Psoas muscle (tissue), 8 donors: ENCODE results near the gene MED23. TPM values are rescaled to one million over a fixed set of nuclear protein-coding genes. Genes with fewer than 3 reads are reported as not detected.

ENCODE experiments used
- ATAC-seq, 4 donors: fragments of 200-7000 bp; cut with Tn5 transposase; one replicate each; pipeline ENCODE4 v1.9.1; 2020; ENCODE audit warnings: moderate library complexity in 3 of 4, mild to moderate bottlenecking in 2 of 4
- DNase-seq, 2 donors: peaks; one replicate each; pipeline ENCODE4 v3.0.0-alpha.2; 2020
- H3K27ac ChIP-seq: fragments of 200-600 bp; one replicate; pipeline ENCODE4 v1.8.0; 2022
- H3K27me3 ChIP-seq, 3 donors: fragments of 200-600 bp in 1 of 3; one replicate each; pipeline versions ENCODE4 v1.6.1 to v1.8.0; 2013 to 2022; ENCODE audit warnings: low read length in 2 of 3, mild to moderate bottlenecking in 2 of 3, moderate library complexity in 1 of 3; ENCODE audit not compliant: insufficient read depth in 3 of 3
- H3K36me3 ChIP-seq, 2 donors: fragments of 200-600 bp in 1 of 2; one replicate each; pipeline versions ENCODE4 v1.6.1 to v1.8.0; 2013 to 2022; ENCODE audit warnings: low read depth in 1 of 2, mild to moderate bottlenecking in 1 of 2, moderate library complexity in 1 of 2; ENCODE audit not compliant: insufficient read depth in 1 of 2
- H3K4me1 ChIP-seq: fragments of 200-600 bp; one replicate; pipeline ENCODE4 v1.8.0; 2022
- H3K4me3 ChIP-seq: fragments of 200-600 bp; one replicate; pipeline ENCODE4 v1.8.0; 2022; ENCODE audit warnings: mild to moderate bottlenecking
- H3K9me3 ChIP-seq: fragments of 200-600 bp; one replicate; pipeline ENCODE4 v1.8.0; 2022
- WGBS, 3 donors: extraction: QIAGEN DNeasy Blood & Tissue Kit; methylation state at CpG; one replicate each; pipeline versions ENCODE4 v1.1.6 to v1.1.7; 2013; 5-methylcytosine and 5-hydroxymethylcytosine counted together
- intact Hi-C, 2 donors: fragments of 100-400 bp; cut with DNase I; formaldehyde crosslinking; loops; one replicate each; pipeline versions ENCODE4 v1.11.0 to v1.14.2; 2022
- polyA plus RNA-seq, 3 donors: library from polyadenylated mRNA; stranded (reverse); fragments of 200-250 nt; gene quantifications; one replicate each; pipeline ENCODE4 v1.2.3, GENCODE V29; 2013
- total RNA-seq, 4 donors: library from RNA; stranded (reverse); fragmentation: NEBNext Ultra II Directional in 2 of 4; extraction: Animal tissue kit (Norgen Biotek cat#: 25700) in 2 of 4; gene quantifications; one replicate each; pipeline versions ENCODE4 v1.2.1 to v1.2.4, GENCODE V29; 2021 to 2023
- TF ChIP-seq, protein P1 (sequence below): fragments of 200-600 bp; IDR thresholded peaks from one replicate; pipeline ENCODE4 v1.8.0; 2022; ENCODE audit warnings: antibody characterized with exemption
- donor health status: healthy with polysubstance abuse.
- donor health status: DM: no; HTN: no; CAD: no; lungs with moderate emphysema.
- donor health status: Bipolar disorder and iron deficiency.
- donor health status: healthy.
- donor health status: DM: yes; HTN: yes; CAD: no.
- donor health status: DM: no; HTN: no; CAD: no.
- donor health status: DM: no; HTN: no; CAD: no.
- donor health status: DM: yes; HTN: yes; CAD: no.

Gene MED23
- total and polyA plus RNA-seq, 7 donors = 4.2 to 11.2 (median 8.0) TPM

DNA sequence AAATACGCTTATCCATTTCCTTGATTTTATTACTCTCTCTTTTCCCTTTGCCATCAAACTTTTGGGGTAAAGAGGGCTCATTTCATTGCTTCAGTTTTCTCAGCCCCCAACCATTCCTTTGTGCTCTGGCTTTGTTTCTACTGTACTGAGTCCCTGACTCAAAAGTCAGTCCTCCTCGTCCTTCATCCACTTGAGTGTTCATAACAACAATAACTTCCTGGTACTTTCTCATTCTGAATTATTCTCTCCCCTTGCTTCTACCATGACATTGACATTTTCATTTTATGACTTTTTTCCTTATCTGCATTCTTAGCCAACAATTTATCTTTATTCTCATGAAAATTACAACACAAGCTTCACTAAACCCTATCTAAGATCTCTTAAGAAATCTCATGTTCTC, 10.0 kb upstream of the MED23 start:
- Histone ChIP-seq H3K4me3 (no peak overlapping the region), H3K27ac (no peak overlapping the region), H3K27me3 (no peaks in the 10 kb centered on the region), H3K9me3 (no peaks in the 10 kb centered on the region), H3K4me1 (no peaks in the 10 kb centered on the region), H3K36me3 (no peaks in the 10 kb centered on the region)
- TF ChIP-seq, protein P1, sequence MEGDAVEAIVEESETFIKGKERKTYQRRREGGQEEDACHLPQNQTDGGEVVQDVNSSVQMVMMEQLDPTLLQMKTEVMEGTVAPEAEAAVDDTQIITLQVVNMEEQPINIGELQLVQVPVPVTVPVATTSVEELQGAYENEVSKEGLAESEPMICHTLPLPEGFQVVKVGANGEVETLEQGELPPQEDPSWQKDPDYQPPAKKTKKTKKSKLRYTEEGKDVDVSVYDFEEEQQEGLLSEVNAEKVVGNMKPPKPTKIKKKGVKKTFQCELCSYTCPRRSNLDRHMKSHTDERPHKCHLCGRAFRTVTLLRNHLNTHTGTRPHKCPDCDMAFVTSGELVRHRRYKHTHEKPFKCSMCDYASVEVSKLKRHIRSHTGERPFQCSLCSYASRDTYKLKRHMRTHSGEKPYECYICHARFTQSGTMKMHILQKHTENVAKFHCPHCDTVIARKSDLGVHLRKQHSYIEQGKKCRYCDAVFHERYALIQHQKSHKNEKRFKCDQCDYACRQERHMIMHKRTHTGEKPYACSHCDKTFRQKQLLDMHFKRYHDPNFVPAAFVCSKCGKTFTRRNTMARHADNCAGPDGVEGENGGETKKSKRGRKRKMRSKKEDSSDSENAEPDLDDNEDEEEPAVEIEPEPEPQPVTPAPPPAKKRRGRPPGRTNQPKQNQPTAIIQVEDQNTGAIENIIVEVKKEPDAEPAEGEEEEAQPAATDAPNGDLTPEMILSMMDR = no peak
- DNase-seq (no peak), ATAC-seq (no peak)
- WGBS, 3 donors = 82 to 90% (median 85%) methylated on average over 2 of the region's 2 CpGs
- intact Hi-C loops = no loop called here

DNA sequence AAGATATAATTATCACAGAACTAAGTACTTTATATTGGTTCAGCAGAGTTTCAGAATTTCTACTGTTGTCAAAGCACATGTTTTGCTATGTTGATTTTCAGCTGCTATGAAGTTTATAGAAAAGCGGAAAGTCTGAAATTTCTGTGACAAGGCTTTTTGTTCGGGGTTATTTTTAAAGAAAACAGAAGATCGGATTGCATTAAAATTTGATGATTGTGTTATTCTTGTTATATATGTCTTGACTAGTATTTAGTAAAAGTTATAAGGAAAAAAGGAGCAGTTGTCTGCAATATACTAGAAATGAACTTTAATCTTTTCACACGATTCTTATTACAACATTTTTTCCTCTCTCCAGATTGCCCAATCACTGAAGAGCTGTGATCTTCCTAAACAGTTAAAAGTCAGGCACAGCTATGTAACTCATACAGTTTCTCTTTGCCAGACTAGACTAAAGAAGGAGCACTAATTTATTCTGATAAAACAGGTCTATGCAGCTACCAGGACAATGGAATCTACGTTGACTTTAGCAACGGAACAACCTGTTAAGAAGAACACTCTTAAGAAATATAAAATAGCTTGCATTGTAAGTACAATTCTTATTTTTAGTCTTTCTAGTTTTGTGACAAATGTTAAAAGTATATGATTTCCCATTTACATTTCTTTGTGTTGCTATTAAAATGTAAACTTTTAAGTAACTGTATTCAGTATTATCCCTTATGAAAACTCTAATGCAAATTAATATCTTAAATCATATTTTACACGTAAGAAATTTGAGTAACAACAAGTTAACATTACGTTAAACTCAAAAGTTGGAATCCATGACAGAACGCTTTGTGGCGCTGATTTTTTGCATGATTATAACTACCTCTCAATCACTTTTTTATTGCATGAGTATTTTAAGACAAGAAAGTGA, 9.1 kb upstream of the MED23 start, which contains the start of gene ENPP3:
TSS of gene ENPP3 (plus strand) at position 423 of the 913 bp plus-strand sequence. CDS start at position 506, 83 bp downstream.
- Histone ChIP-seq H3K4me3 (no peak within 1 kb of the TSS), H3K4me1 (no peaks in the 10 kb centered on the region), H3K27ac (no peak within 1 kb of the TSS), H3K9me3 (no peaks in the 10 kb centered on the region), H3K36me3 (no peaks in the 10 kb centered on the region), H3K27me3 (no peaks in the 10 kb centered on the region)
- WGBS, 3 donors = 59 to 76% (median 69%) methylated on average over 10 of the region's 10 CpGs
- ATAC-seq = no peak
- intact Hi-C loops = no loop called here
- no peak for DNase-seq
- TF ChIP-seq, protein P1 = no peak

DNA sequence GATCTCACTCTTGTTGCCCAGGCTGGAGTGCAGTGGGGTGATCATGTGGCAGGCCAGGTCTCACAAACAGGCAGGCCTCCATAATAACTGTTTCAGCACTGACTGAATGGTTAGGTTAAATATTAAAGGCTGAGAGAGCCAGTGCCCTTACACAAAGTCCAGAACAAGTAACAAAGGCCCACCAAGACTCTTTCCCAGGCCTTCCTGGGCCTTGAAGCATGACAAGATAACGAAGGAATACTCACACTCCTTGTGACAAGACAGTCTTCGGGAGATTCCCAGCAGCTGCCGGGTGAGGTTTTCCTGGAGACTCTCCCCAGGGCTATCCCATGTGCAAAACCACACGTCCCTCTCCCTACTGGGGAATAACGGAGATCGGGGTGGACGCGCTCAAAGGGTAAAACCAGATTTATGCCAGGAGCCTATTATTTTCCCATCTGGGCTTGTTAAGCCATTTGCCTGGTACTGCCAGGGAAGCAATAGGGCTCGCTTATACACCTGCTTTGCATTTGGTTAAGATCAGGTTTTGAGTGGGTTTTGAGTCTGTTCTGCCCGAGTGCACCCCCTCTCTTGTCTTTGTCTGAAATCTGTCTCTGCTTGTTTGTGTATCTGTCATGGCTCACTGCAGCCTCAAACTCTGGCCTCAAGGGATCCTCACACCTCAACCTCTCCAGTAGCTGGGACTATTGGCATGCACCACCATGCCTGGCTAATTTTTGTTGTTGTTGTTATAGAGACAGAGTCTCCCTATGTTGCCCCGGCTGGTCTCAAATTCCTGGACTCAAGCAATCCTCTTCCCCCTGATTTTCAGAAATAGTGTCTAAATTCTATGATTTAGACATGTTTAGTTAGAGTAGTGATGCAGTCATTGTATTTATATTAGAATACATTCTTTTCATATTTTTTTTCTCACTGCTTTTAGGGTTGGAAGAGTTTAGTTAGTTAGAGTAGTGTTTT, 7.6 kb upstream of the MED23 start:
- ATAC-seq (no peak), DNase-seq (no peak)
- TF ChIP-seq, protein P1 = no peak
- Histone ChIP-seq H3K9me3 (no peaks in the 10 kb centered on the region), H3K36me3 (no peaks in the 10 kb centered on the region), H3K4me3 (no peak overlapping the region), H3K27ac (no peak overlapping the region), H3K27me3 (no peaks in the 10 kb centered on the region), H3K4me1 (no peaks in the 10 kb centered on the region)
- intact Hi-C loops = no loop called here
- 80 to 82% (median 82%) methylated on average over 11 of the region's 11 CpGs for WGBS, 3 donors

- no peaks in the 10 kb centered on the region for H3K9me3 ChIP-seq
- no peak overlapping the region for H3K4me3 ChIP-seq
- H3K4me1 ChIP-seq = peaks cover 6% of the 10 kb centered on the region
- no peaks in the 10 kb centered on the region for H3K27me3 ChIP-seq
- DNase-seq (no peak), ATAC-seq (no peak)
- no peak overlapping the region for H3K27ac ChIP-seq
- peaks cover 0 to under 1% of the 10 kb centered on the region in 2 donors for H3K36me3 ChIP-seq
- intact Hi-C loops = no loop called here
- 80 to 88% (median 86%) methylated on average over 3 of the region's 3 CpGs for WGBS, 3 donors
- TF ChIP-seq, protein P1 = no peak
These were observed 3.7 kb upstream of the MED23 start for GRCh38 chr6:131631625-131632289.
